K562 (cell line): ENCODE measurements around the gene ABRAXAS1. TPM values are rescaled to one million over a fixed set of nuclear protein-coding genes. Genes with fewer than 3 reads are reported as not detected.

ENCODE experiments used
- AFF1 ChIP-seq, 2 experiments: fragments of 450-650 bp; IDR thresholded peaks; 2 replicates each; pipeline ENCODE4 v1.6.1; 2018; ENCODE audit warnings: mild to moderate bottlenecking in 2 of 2, low read depth in 1 of 2; ENCODE audit not compliant: partially characterized antibody in 2 of 2
- BCLAF1 ChIP-seq, 2 experiments: fragments of 450-650 bp in 1 of 2; IDR thresholded peaks; 2 replicates each; pipeline ENCODE4 v1.6.1; 2011 to 2017; ENCODE audit warnings: low read depth in 2 of 2, antibody characterized with exemption in 1 of 2, borderline replicate concordance in 1 of 2, low read length in 1 of 2, mild to moderate bottlenecking in 1 of 2, mixed read lengths in 1 of 2; ENCODE audit not compliant: control insufficient read depth in 1 of 2
- BRD9 ChIP-seq: fragments of 450-650 bp; IDR thresholded peaks from 2 replicates; pipeline ENCODE4 v1.6.1; 2018; ENCODE audit warnings: low read depth; ENCODE audit not compliant: partially characterized antibody
- CLOCK ChIP-seq: fragments of 250-450 bp; sonication (Bioruptor Pico); IDR thresholded peaks from 2 replicates; pipeline ENCODE4 v1.4.0; 2020; ENCODE audit warnings: mild to moderate bottlenecking, moderate library complexity, borderline replicate concordance
- CREM ChIP-seq: IDR thresholded peaks from 2 replicates; pipeline ENCODE4 v1.6.1; 2014; ENCODE audit warnings: antibody characterized with exemption, low read depth
- DIDO1 ChIP-seq: fragments of 450-650 bp; IDR thresholded peaks from 2 replicates; pipeline ENCODE4 v1.6.1; 2016; ENCODE audit warnings: low read depth, missing biosample characterization, missing genetic modification characterization
- HMG20B ChIP-seq: fragments of 250-450 bp; sonication (Bioruptor Pico); IDR thresholded peaks from 2 replicates; pipeline ENCODE4 v1.5.0; 2021; ENCODE audit warnings: mild to moderate bottlenecking
- MTA1 ChIP-seq: fragments of 450-650 bp; IDR thresholded peaks from 2 replicates; pipeline ENCODE4 v1.6.1; 2017; ENCODE audit warnings: borderline replicate concordance
- NCOR1 ChIP-seq: fragments of 450-650 bp; IDR thresholded peaks from 2 replicates; pipeline ENCODE4 v1.6.1; 2016; ENCODE audit warnings: mild to moderate bottlenecking, moderate library complexity
- NFIC ChIP-seq: fragments of 450-650 bp; IDR thresholded peaks from 2 replicates; pipeline ENCODE4 v1.6.1; 2017; ENCODE audit warnings: mild to moderate bottlenecking, inconsistent platforms
- STAT5A ChIP-seq: IDR thresholded peaks from 2 replicates; pipeline ENCODE4 v1.6.1; 2012; ENCODE audit warnings: low read length, inconsistent platforms, borderline replicate concordance
- ZBTB33 ChIP-seq: sonication (generic); formaldehyde crosslinking; IDR thresholded peaks from 2 replicates; pipeline ENCODE4 v1.8.1; 2023; ENCODE audit warnings: mild to moderate bottlenecking, missing genetic modification reagents
- ZC3H11A ChIP-seq: IDR thresholded peaks from 2 replicates; pipeline ENCODE4 v1.6.1; 2012; ENCODE audit warnings: low read depth, low read length, improper control_type of control experiment
- ZKSCAN1 ChIP-seq: fragments of 150-350 bp; IDR thresholded peaks from 2 replicates; pipeline ENCODE4 v1.6.1; 2016; ENCODE audit warnings: low read depth, low read length
- polyA plus RNA-seq, 8 experiments: library from polyadenylated mRNA; depleted of rRNA in 4 of 8; stranded (reverse) in 5 of 8; unstranded in 3 of 8; fragments of >200 nt; fragmentation: Nextera tagmentation in 2 of 8; fragmentation: Illumina TruSeq in 1 of 8; extraction: Ambion mirVana in 2 of 8; extraction: Trizol in 1 of 8; gene quantifications; 2 replicates each; pipeline versions ENCODE4 v1.2.1 to v1.2.3, GENCODE V29; 2011 to 2014; ENCODE audit warnings: inconsistent platforms in 1 of 8, missing spikeins in 1 of 8
- total RNA-seq, 7 experiments: library from RNA; depleted of rRNA in 6 of 7; stranded (reverse); fragments of >200 nt in 6 of 7; fragmentation: Illumina TruSeq in 2 of 7; extraction: Trizol in 2 of 7; gene quantifications; 2 replicates each; pipeline versions ENCODE4 v1.2.1 to v1.2.3, GENCODE V29; 2011 to 2021; ENCODE audit warnings: low replicate concordance in 1 of 7

The ABRAXAS1 gene
- total and polyA plus RNA-seq, 9 of the 15 experiments (the other 6 are each of a cell fraction or from before 2014, with no cell fraction given), result 10.8 to 48.3 (median 22.1) TPM

GRCh38 chr4:83455281-83456183, 29.4 kb downstream of the ABRAXAS1 start, which contains the start of the genes HELQ and MRPS18C (continued):
- peak; percentile 54 for TF ChIP-seq ZBTB33 (CRISPR knock-in tag)
- peak; percentile 97 for TF ChIP-seq ZC3H11A
- peak; percentile 85 for TF ChIP-seq NFIC
- TF ChIP-seq BRD9, result peak; percentile 46
- 0 out of 2 replicates have a peak, but pooled peaks have one; percentile 12 for TF ChIP-seq MTA1
- TF ChIP-seq AFF1 (IDR thresholded peaks at IDR 0.05; ENCODE audit: low read depth in 1 of 2, partially characterized antibody in 2 of 2), result peak in 1 of 2 experiments; percentile 77
- peak; percentile 51; the same call in 1 of the 2 replicates for TF ChIP-seq NCOR1
- peak; percentile 53; the same call in 1 of the 2 replicates for TF ChIP-seq STAT5A
- no peak for TF ChIP-seq HMG20B (CRISPR knock-in tag)
- TF ChIP-seq ZKSCAN1, result peak; percentile 63; the same call in 1 of the 2 replicates
- TF ChIP-seq DIDO1 (tag), result peak; percentile 98
- peak; percentile 88 for TF ChIP-seq CREM
- TF ChIP-seq BCLAF1 (IDR thresholded peaks at IDR 0.05; ENCODE audit: borderline replicate concordance in 1 of 2, control insufficient read depth in 1 of 2, low read depth in 2 of 2, low read length in 1 of 2), result peak in 1 of 2 experiments; percentile 89; a peak in 2 of 4 replicates
- TF ChIP-seq CLOCK, result no peak
